Dermis blood vessel endothelial cell (primary cell): ENCODE measurements around the gene ZNF687. TPM values are rescaled to one million over a fixed set of nuclear protein-coding genes. Genes with fewer than 3 reads are reported as not detected.

Experiments
- DNase-seq: peaks from one replicate; pipeline ENCODE4 v3.0.0; 2010
- total RNA-seq: library from RNA; depleted of rRNA; stranded (reverse); fragments of >200 nt; gene quantifications from 2 replicates; pipeline ENCODE4 v1.2.3, GENCODE V29; 2014

Gene ZNF687
- total RNA-seq, 1 donor from 2014 or later: 12.6 TPM

GRCh38 chr1:151281225-151281968, 702 bp upstream of the ZNF687 start:
- peak; percentile 98 for DNase-seq

- DNase-seq: peak; percentile 21
Measured at GRCh38 chr1:151282883-151283725, 1.0 kb downstream of the ZNF687 start.

- DNase-seq: no peak
Measured at GRCh38 chr1:151284013-151284577, 2.0 kb downstream of the ZNF687 start.

- no peak for DNase-seq
Measured at GRCh38 chr1:151286619-151287340, 4.7 kb downstream of the ZNF687 start.

GRCh38 chr1:151287341-151287699, 5.2 kb downstream of the ZNF687 start:
- DNase-seq: no peak

- no peak for DNase-seq
Measured at GRCh38 chr1:151287767-151288500, 5.8 kb downstream of the ZNF687 start.

- no peak for DNase-seq
Measured at GRCh38 chr1:151288502-151288901, 6.4 kb downstream of the ZNF687 start.

- DNase-seq: no peak
Measured at GRCh38 chr1:151289080-151289935, 7.2 kb downstream of the ZNF687 start.

- DNase-seq: no peak
Measured at GRCh38 chr1:151289991-151290708, 8.1 kb downstream of the ZNF687 start.

- no peak for DNase-seq
Measured at GRCh38 chr1:151290709-151291303, 8.7 kb downstream of the ZNF687 start.

- no peak for DNase-seq
Measured at GRCh38 chr1:151292207-151293030, 10.3 kb downstream of the ZNF687 start.

- no peak for DNase-seq
Measured at GRCh38 chr1:151293093-151293492, 11.0 kb downstream of the ZNF687 start.

GRCh38 chr1:151294742-151295462, 12.8 kb downstream of the ZNF687 start:
- no peak for DNase-seq

GRCh38 chr1:151309811-151310323, 27.8 kb downstream of the ZNF687 start:
- no peak for DNase-seq

- no peak for DNase-seq
Measured at GRCh38 chr1:151311011-151311410, 28.9 kb downstream of the ZNF687 start.

GRCh38 chr1:151311589-151312331, 29.7 kb downstream of the ZNF687 start:
- DNase-seq: peak; percentile 95

GRCh38 chr1:151312411-151312810, 30.3 kb downstream of the ZNF687 start:
- DNase-seq: no peak
